GM18508 (cell line): ENCODE data around the gene NES.

Experiments
- ATAC-seq: cut with Tn5 transposase; IDR thresholded peaks from one replicate; pipeline ENCODE4 v1.9.1; 2021; ENCODE audit warnings: moderate number of reproducible peaks; ENCODE audit not compliant: insufficient read depth, unreplicated experiment

The NES gene

GRCh38 chr1:156629823-156630449 is 47.3 kb downstream of the NES start:
- no peak for ATAC-seq

- no peak for ATAC-seq
Observed at GRCh38 chr1:156627313-156627880, 49.8 kb downstream of the NES start.

- no peak for ATAC-seq
Observed at GRCh38 chr1:156626079-156626438, 51.1 kb downstream of the NES start.

- no peak for ATAC-seq
Observed at GRCh38 chr1:156625436-156626078, 51.6 kb downstream of the NES start.

- ATAC-seq: no peak
Observed at GRCh38 chr1:156624814-156625435, 52.3 kb downstream of the NES start.

- ATAC-seq: no peak
Observed at GRCh38 chr1:156623946-156624813, 53.0 kb downstream of the NES start.

GRCh38 chr1:156622581-156623297 is 54.5 kb downstream of the NES start:
- no peak for ATAC-seq

GRCh38 chr1:156619582-156619955 is 57.6 kb downstream of the NES start:
- no peak for ATAC-seq

GRCh38 chr1:156618853-156619581 is 58.2 kb downstream of the NES start, which contains the start of gene HAPLN2:
Gene HAPLN2 (plus strand): TSS chr1:156619415. CDS start chr1:156623491, 4,076 bp downstream.
- no peak for ATAC-seq
